Renal pelvis (tissue), 4 donors: ENCODE measurements around the gene SRRM2. TPM values are rescaled to one million over a fixed set of nuclear protein-coding genes. Genes with fewer than 3 reads are reported as not detected.

Source experiments
- DNase-seq: peaks from one replicate; pipeline ENCODE4 v3.0.0-alpha.2; 2013
- polyA plus RNA-seq, 3 donors: library from polyadenylated mRNA; unstranded; fragments of 120-200 nt; gene quantifications; one replicate each; pipeline ENCODE4 v1.2.1, GENCODE V29; 2013; ENCODE audit not compliant: insufficient read length in 3 of 3

Gene SRRM2
- polyA plus RNA-seq, 3 donors: 642 to 846 (median 787) TPM

DNA sequence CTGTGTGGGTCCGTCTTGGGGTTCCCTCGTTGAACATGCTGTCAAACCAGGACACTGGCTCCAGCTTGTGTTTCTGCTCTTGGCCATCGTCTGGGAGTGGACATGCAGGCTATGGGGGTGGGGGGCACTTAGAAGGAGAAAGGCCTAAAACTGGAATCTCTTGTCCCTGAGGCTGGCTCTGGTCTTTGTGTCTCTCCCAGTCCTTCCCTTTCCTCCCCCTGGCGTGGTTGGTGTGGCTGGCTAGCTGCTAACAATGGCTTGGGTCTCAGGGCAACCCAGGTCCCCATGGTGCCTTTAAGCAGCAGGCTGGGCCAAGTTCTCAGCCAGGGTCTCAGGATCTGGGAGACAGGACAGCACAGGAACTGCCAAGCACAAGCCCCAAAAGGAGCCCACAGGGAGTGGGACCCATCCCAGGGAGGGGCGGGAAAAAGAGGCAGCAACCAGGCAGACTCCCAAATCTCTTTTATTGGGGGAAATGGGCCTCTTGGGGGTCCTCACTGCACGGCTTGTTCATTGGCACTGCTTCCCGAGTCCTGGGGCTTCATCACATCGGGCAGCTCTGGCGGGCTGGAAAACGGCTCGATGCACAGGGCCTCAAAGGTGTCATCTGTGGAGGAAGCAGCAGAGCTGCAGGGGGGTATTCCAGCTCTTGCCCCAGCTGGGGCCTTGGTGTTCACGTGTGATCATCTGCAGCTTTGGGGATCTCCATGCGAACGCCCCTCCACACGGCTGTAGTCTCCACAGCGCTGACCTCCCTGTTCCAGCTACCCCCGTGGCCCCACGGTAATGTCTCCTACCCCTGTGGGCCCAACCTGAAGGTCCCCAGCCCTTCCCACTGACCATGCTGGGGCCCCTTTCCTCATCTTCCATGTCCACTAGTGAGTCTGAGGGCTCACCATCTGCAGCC lies 19.3 kb downstream of the SRRM2 start:
- DNase-seq: no peak

DNA sequence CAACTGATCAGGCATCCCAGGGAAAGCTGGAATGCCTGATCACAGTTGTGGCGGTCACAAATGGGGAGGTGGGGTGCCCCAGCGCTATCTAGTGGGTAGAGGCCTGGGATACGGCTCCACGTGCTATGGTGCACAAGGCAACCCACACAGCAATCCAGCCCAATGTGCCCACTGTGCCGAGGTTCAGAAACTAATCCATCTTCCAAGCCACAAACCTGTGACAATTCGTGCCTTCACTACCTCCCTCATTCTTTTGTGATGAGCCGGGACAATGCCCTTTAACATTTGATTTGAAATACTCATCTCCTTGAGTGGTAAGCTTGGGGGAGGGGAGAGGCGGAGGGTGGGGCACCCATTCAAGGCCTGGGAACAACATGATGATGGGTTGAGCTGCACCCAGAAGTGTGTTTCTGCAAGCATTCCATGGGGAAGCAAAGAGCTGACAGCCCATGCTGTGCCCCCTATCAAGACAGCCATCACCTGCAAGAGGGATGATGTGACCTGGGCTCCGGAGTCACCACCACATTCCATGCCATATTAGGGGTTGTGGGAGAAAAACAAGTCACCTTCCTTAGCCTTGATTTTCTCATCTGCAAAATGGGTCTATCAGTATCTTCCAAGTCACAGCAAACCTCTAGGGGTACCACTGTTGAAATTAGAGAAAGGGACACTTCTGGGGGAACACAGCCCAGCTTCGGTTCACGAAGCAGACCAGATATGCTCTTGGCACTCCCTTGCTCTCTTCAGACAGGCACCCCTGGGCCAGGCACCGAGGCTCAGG lies 20.9 kb downstream of the SRRM2 start:
- DNase-seq: no peak

DNA sequence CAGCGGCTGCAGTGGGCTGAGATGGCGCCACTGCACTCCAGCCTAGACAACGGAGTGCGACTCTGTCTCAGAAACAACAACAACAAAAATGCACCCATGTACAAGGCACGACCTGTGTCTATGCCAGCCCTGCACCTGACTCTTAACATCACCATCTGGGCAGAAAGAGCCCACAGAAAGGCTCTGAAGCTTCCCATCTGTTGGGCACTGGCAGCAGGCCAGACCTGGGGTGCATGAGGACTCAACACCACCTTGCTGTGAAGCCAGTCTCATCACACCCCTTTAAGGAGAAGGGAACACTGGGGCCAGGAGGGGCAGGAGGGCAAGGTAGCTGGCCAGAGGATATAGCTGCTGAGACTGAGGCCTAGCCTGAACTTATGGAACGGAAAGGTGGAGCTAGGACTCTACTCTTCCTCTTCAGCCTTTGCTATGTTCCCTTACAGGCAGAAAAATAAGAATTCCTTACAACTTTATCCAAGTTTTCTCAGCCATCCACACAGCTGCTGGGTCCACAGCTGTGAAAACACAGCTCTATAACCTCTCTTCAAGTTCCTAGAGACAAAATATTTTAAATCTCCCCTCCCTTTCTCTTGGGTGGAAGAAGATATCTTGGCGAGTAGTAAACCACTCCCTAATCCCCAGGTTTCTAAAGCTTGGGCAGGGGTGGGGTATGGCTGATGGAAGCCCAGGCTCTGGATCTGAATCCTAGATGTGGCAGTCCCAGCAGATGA lies 21.9 kb downstream of the SRRM2 start:
- DNase-seq: no peak

DNA sequence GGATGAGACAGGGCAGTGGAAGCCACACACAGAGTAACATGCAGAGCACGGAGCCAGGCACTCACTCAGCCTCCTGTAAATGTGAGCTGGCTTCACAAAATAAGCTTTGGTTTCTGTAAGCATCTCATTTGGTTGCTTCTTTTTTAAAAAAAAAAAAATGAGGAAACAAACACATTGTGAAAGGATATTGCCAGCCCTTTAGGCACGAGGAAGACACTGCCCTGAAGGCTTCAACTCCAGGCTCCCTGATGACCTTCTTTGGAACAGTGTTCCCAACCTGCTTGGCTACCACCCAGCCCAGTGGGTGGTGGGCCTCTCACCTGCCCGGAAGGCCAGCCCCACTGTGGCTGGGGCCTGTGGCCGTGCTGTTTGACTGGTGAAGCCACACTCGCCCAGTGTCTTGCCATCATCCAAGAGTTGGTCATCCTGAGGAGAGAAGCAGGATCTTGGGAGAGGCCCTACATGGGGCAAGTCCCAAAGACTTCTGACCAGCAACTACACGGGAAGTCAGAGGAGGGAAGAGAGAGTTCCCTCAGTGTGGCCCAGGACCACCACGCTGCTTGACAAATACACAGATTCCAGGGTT lies 22.8 kb downstream of the SRRM2 start:
- no peak for DNase-seq

DNA sequence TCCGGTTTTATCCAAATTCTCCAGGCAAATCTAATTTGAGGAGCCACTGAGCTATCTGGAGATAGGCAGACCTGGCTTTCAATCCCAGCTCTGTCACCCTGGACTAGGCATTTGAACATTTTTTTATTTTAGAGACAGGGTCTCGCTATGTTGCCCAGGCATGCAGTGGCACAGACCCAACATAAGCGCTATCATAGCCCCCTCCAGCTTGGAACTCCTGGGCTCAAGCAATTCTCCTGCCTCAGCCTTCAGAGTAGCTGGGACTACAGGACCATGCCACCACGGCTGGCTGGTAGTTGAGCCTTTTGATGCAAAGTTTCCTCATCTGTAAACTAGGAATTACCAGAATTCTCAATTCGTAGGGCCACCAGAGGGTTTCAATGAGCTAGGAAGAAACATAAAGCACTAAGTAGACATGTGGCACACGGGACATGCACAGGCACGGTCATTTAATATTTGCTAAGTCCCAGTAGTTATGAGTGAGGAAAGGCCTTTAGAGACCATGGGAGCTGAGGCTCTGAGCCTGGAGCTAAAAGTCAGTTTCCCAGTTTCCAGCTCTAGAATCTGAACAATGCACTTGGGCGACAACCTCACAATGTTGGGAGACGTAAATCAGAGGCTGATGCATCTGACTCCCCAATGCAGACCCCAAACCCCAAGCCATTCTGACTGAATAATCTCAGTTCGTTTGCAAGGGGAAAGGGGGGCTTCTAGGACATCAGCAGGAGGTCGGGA lies 23.5 kb downstream of the SRRM2 start:
- DNase-seq: no peak

DNA sequence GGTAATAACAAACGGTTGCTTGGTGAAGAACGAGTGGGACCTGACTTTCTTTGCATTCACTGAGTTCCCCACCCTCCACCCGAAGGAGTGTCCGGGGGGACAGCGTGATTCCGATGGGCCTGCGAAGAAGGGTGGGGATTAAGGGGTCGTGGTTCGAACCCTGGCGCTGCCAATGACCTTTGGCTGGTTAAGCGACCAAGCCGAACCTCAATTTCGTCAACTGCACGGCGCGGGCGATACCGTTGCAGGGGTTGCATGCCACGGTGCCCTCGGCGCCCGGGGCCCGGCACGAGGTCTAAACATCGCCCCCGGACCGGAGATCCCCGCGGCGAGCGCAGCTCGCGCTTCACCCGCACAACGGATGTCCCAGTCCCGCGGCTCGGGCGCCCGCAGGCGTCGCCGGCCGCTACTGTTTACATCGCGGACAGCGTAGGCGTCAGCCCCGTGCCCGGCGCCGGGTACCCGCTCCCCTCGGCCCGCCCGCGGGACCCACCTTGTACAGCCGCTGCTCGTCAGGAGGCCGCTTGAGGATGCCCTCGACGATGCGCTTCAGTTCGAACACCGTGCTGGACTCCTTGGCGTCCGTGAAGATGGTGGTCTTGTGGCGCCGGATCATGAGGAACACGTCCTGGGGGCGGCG lies 24.2 kb downstream of the SRRM2 start:
- DNase-seq: no peak

DNA sequence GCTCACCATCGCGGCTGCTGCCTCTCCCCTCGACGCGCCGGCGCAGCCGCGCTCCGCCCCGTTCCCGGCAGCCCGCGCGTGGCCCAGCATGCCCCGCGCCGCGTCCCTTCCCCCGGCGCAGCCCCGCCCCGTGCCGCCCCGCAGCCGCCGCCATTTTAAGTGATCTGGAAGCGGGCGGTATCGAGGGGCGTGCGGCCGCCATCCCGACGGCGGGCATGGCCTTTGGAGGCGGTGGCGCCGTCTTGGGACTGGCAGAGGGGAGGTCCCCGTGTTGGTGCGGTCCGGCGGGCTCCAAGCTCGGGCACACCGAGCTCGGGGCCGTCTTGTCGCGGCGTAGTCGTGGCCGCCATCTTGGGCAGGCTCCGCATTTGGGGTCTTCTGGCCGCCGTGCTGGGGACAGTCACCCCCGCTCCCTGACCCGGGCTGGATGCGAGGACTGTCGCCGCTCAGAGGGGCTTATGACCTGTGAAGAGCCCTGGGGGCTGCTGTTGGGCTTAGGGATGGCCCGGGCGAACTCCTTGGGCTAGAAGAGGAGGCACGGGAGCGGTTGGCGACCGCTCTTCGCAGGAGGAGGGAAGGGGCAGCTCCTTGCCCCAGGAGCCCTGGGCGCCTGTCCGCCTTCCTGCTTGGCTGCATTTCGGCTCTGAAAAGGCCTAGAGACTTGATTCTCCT lies 24.9 kb downstream of the SRRM2 start, which contains the start of gene ELOB:
TSS of gene ELOB (minus strand) at position 50 of the 672 bp plus-strand sequence. CDS start at position 9, 41 bp downstream.
- DNase-seq: peak; percentile 87

DNA sequence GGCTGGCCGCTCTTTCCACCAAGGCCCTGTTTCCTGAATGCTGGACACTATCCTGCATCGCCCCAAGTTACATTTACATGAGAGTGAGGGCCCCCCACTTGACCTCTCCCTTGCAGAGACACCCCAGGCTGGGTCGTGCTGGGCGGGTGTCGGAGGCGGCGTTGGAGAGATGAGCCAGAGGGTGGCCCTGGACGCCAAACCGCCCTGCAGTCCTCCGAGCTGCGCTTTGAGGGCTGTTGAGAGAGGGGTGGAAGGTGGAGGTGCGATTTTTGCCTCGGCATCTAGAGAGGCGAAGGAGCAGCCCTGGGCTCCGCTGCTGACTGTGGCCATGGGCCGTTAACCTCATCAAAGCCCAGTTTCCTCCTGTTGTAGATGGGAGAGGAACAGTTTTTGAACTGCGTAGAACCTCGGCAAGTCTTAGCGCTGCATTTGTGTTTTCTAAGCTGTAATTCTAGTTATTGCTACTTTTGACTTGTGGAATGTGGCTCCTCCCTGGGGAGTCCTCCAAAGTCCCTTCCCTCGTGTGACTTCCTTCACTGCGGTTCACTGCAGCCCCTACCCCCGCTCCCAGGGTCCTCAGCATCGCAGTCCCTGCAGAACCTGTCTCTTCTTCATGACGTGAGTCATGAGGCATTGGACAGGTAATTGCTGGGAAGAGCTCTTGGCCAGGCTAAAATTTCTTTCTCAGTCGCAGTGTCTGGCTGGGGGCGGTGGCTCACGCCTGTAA lies 25.6 kb downstream of the SRRM2 start:
- peak; percentile 55 for DNase-seq

DNA sequence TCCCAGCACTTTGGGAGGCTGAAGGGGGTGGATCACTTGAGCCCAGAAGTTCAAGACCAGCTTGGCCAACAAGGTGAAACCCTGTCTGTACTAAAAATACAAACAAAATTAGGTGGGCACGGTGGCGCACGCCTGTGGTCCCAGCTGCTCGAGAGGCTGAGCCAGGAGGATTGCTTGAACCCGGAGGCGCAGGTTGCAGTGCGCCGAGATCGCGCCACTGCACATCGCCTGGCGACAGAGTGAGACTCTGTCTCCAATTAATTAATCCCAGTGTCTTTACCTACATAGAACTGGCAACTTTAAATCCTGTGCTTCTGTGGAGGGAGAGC lies 26.2 kb downstream of the SRRM2 start:
- DNase-seq: no peak

DNA sequence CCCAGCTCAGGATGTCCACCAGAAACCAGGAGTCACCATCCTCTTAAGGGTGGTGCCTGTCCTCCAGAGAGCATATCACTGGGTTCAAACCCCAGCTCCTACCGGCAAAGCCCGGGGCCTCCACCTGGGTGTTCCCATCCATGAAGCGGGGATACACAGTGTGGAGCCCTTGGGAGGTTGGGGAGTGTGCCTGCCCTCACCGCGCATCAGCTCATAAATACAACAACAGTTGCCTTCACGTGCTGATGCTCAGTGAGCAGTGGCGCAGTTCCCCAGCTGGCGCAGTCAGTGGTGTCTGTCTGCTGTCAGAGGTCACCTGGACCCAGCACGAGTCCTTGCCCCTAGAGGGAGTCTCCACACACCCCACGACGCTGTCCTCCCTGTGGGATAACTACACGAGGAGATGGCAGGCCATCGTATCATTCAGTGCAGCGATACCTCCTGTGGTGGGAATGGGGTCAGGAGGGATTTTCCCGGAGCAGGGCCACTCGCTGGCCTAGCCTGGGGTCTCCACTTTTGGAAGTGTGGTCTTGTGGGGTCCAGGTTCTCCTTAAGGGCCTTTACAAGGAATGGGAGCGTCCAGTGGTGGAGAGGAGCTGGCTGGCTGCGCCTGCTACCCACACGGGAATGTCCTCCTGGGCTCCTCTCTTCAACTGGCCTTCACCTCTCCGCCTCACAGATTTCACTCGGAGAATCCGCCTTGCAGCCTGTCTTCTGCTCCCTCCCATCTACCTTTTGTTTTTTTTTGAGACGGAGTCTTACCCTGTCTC lies 26.9 kb downstream of the SRRM2 start:
- no peak for DNase-seq

DNA sequence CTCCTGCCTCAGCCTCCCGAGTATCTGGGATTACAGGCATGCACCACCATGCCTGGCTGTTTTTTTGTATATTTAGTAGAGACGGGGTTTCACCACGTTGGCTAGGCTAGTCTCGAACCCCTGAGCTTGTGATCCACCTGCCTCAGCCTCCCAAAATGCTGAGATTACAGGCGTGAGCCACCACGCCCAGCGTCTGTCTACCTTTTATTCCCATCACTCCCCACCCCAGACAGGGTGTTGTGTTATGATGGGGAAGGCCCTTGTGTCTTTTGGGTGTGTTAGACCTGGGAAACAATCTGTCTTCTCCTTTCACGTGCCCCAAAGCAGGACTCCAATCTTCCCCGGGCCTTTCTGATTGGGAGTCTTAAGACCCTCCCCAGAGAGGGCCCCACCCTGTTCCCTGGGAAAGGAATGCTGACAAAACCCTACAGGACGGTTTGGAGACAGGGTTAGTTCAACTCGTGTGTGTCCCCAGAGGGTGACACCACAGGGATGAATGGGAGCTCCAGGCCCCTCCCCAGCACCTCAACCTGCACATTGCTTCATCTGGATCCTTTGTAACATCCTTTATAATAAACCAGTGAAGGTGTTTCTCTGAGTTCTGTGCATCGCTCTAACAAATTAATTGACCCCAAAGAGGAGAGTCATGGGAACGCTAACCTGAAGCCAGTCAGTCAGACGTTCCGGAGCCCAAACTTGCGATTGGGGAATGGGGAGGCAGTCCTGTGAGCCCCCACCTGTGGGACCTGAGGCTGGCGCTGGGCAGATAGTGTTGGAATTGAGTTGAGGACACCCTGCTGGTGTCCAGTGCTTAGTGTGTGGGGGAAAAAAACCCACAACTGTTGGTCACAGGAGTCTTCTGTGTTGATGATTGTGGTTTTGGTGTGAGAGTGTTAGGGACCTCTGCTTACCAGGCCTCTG lies 27.8 kb downstream of the SRRM2 start:
- DNase-seq: no peak

DNA sequence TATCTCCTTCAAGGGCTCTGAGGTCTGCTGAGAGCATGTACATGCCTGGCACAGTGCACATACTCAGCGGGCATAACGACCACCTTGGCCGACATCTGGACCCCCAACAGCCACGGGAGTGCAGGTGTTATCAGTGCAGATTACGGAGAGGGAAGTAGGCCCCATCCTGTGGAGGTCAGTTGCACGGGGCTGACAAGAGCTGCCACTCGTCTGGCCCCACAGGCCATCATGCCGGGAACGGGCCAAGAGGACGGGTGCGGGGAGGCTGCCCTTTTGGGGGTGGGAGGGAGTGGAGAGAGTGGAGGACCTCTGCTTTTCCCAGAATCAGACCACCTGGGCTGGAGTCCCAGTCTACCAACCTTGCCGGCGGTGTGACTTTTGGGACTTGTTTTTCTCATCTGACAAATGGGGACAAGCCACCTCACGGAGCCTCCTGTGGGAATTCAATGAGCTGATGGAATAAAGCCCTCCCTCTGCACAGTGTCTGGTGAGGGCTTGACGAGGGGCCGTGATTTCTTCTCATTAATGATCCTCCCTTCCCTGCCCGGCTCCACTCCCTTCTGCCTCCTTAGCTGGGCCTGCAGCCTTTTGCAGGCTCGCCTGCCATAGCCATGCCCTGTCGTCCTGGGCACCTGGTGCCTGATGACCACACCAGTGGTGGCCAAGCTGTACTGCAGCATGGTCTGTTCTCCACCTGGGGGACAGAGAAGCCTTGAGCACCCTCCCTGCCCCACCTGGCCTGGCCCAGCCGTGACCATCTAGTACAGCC lies 30.3 kb downstream of the SRRM2 start:
- no peak for DNase-seq

DNA sequence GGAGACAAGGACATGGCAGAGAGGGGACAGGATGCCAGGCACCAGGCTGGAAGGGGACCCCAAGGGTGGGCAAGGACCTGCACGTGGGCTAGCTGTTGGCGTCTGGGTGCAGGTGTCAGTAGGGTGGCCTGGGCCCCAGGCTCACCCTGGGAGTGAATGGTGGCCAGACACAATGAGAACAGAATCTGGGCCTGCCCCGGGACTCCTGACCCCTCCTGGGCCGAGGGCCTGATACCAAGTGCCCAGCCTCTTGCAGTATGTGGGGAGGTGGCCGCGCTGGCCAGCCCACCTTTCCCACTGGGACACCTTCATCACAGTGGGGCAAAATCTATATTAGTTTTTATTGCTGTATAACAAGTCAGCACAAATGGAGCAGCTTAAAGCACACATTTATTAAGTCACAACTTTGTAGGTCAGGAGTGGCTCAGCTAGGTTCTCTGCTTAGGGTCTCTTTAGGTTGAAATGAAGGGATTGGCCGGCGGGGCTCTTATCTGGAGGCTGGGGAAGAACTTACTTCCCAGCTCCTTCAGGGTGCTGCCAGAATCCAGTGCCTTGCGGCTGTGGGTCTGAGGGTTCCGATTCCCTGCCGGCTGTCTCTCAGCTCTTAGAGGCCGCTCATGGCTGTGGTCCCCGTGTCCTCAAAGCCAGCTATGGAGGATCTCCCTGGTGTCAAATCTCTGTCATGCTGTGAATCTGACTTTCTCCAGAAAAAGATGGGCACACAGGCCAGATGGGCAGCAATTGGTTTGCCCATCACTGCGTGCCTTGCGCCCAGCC lies 31.3 kb downstream of the SRRM2 start:
- no peak for DNase-seq

DNA sequence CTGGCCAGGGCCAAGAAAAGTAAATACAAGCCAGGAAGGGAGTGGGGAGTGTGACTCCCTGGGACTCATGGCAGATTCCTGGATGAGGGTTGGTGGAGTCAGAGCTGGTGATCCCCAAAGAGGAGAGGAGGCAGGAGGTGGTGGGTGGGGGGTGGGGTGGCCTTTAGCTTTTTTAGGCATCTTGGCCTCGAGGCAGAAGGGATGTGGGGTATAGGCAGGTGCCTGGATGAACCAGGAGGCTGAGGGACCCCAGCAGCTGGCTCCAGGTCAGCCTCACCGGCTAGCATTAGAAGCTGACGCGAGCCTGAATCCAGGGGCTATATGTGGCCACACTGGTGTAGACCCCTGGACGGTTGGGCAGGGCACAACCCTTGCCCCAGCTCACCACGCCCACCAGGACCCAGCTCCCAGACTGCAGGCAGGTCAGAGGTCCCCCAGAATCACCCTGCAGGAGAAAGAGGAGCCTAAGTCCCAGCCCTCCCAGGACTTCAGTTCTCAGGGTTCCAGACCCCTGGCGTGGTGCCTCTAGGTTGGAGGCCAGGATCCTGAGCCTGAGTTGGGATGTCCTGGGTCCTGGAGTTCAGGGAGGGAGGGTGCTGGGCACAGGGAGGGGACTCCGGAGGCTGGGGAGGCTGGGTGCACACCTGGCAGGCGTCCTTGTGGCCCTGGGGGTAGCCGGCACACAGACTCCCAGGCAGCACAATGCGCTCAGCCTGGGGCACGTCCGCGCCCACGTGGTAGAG lies 32.1 kb downstream of the SRRM2 start:
- no peak for DNase-seq
